IMR-90 (cell line): ENCODE data around the gene AGPAT1. TPM values are rescaled to one million over a fixed set of nuclear protein-coding genes. Genes with fewer than 3 reads are reported as not detected.

Experiments used
- ATAC-seq: fragments of 200-7000 bp; cut with Tn5 transposase; 2 replicates; pipeline ENCODE4 v1.9.1; 2020; ENCODE audit warnings: low read depth, mild to moderate bottlenecking, moderate library complexity
- BruUV-seq: library from RNA; stranded (reverse); fragments of 400-500 nt; replicated peaks from 2 replicates; lab custom pipeline; 2021; lab: Mats Ljungman, UMichigan
- CTCF ChIA-PET: fragments of 300-600 bp; formaldehyde crosslinking; extraction: SDS; loops from one replicate; lab custom pipeline; 2021; ENCODE audit warnings: antibody characterized with exemption; lab: Yijun Ruan, JAX
- POLR2A ChIA-PET: fragments of 300-600 bp; sonication (Branson Sonifier 250); formaldehyde crosslinking; loops from one replicate; lab custom pipeline; 2022; ENCODE audit warnings: antibody characterized with exemption; ENCODE audit not compliant: unreplicated experiment; lab: Charles Lee
- DNase-seq: peaks from one replicate; pipeline ENCODE4 v3.0.0; 2013
- H2AFZ ChIP-seq: replicated peaks from 2 replicates; pipeline ENCODE3; 2013; ENCODE audit warnings: low read length, mild to moderate bottlenecking; ENCODE audit not compliant: poor library complexity
- H2AK5ac ChIP-seq: 2 replicates; pipeline ENCODE4 v1.6.1; 2013; ENCODE audit warnings: low read depth, low read length, inconsistent platforms
- H2AK9ac ChIP-seq: replicated peaks from 2 replicates; pipeline ENCODE3; 2013; ENCODE audit warnings: mild to moderate bottlenecking, low read depth, low read length, moderate library complexity; ENCODE audit not compliant: poor library complexity
- H2BK120ac ChIP-seq: 2 replicates; pipeline ENCODE4 v1.6.1; 2013; ENCODE audit warnings: low read depth, low read length, inconsistent platforms
- H2BK15ac ChIP-seq: 3 replicates; pipeline ENCODE4 v1.6.1; 2013; ENCODE audit warnings: low read depth, low read length, inconsistent platforms
- H2BK20ac ChIP-seq: 2 replicates; pipeline ENCODE4 v1.6.1; 2013; ENCODE audit warnings: low read depth, mild to moderate bottlenecking, inconsistent platforms, low read length, moderate library complexity
- H2BK5ac ChIP-seq: 2 replicates; pipeline ENCODE4 v1.6.1; 2013; ENCODE audit warnings: mild to moderate bottlenecking, low read depth, low read length, inconsistent platforms; ENCODE audit not compliant: poor library complexity, severe bottlenecking
- H3K14ac ChIP-seq: replicated peaks from 2 replicates; pipeline ENCODE4 v1.6.1; 2013; ENCODE audit warnings: low read depth, low read length, inconsistent platforms
- H3K18ac ChIP-seq: 2 replicates; pipeline ENCODE4 v1.6.1; 2013; ENCODE audit warnings: low read depth, low read length, control low read depth
- H3K23ac ChIP-seq: 2 replicates; pipeline ENCODE4 v1.6.1; 2013; ENCODE audit warnings: low read depth, low read length, inconsistent platforms
- H3K27ac ChIP-seq: 2 replicates; pipeline ENCODE4 v1.5.1; 2013; ENCODE audit warnings: mild to moderate bottlenecking, control low read depth, low read length; ENCODE audit not compliant: insufficient read depth
- H3K27me3 ChIP-seq: 2 replicates; pipeline ENCODE4 v1.6.1; 2013; ENCODE audit warnings: low read length; ENCODE audit not compliant: control insufficient read depth, insufficient read depth
- H3K36me3 ChIP-seq: 2 replicates; pipeline ENCODE4 v1.6.1; 2013; ENCODE audit warnings: low read length, mixed read lengths; ENCODE audit not compliant: control insufficient read depth, insufficient read depth
- H3K4ac ChIP-seq: 2 replicates; pipeline ENCODE4 v1.6.1; 2013; ENCODE audit warnings: low read depth, low read length, inconsistent platforms
- H3K4me1 ChIP-seq: 2 replicates; pipeline ENCODE4 v1.6.1; 2013; ENCODE audit warnings: low read length, mixed read lengths; ENCODE audit not compliant: control insufficient read depth, insufficient read depth
- H3K4me2 ChIP-seq: 2 replicates; pipeline ENCODE4 v1.6.1; 2013; ENCODE audit warnings: low read depth, mild to moderate bottlenecking, control low read depth, low read length, moderate library complexity
- H3K4me3 ChIP-seq: 2 replicates; pipeline ENCODE4 v1.5.1; 2013; ENCODE audit warnings: low read depth, mild to moderate bottlenecking, control low read depth, low read length, moderate library complexity; ENCODE audit not compliant: insufficient read depth
- H3K56ac ChIP-seq: 2 replicates; pipeline ENCODE4 v1.6.1; 2013; ENCODE audit warnings: low read length, inconsistent platforms; ENCODE audit not compliant: insufficient read depth; ENCODE audit errors: extremely low read depth
- H3K79me1 ChIP-seq, 2 experiments: 2 replicates each; pipeline ENCODE4 v1.6.1; 2013; ENCODE audit warnings: low read length in 2 of 2, inconsistent platforms in 1 of 2, low read depth in 1 of 2
- H3K9ac ChIP-seq: 2 replicates; pipeline ENCODE4 v1.6.1; 2013; ENCODE audit warnings: low read depth, low read length, control low read depth
- H3K9me1 ChIP-seq: 2 replicates; pipeline ENCODE4 v1.6.1; 2013; ENCODE audit warnings: low read length, inconsistent platforms; ENCODE audit not compliant: insufficient read depth
- H3K9me3 ChIP-seq: 2 replicates; pipeline ENCODE4 v1.6.1; 2013; ENCODE audit warnings: low read length; ENCODE audit not compliant: control insufficient read depth, insufficient read depth
- H4K20me1 ChIP-seq: 2 replicates; pipeline ENCODE4 v1.6.1; 2013; ENCODE audit warnings: low read length, inconsistent platforms; ENCODE audit not compliant: insufficient read depth
- H4K5ac ChIP-seq: 2 replicates; pipeline ENCODE4 v1.6.1; 2013; ENCODE audit warnings: mild to moderate bottlenecking, low read depth, low read length, control low read depth
- H4K8ac ChIP-seq, 2 experiments: 2 replicates each; pipeline ENCODE4 v1.6.1; 2013; ENCODE audit warnings: low read depth in 2 of 2, low read length in 2 of 2, control low read depth in 1 of 2, inconsistent platforms in 1 of 2
- H4K91ac ChIP-seq: 2 replicates; pipeline ENCODE4 v1.6.1; 2013; ENCODE audit warnings: low read depth, low read length, inconsistent platforms; ENCODE audit not compliant: insufficient read depth
- BHLHE40 ChIP-seq: fragments of 150-350 bp; IDR thresholded peaks from 2 replicates; pipeline ENCODE4 v1.6.1; 2016; ENCODE audit warnings: mild to moderate bottlenecking, low read depth, low read length
- CEBPB ChIP-seq: IDR thresholded peaks from 2 replicates; pipeline ENCODE4 v1.6.1; 2012; ENCODE audit warnings: low read depth, low read length, improper control_type of control experiment
- CHD1 ChIP-seq: IDR thresholded peaks from 2 replicates; pipeline ENCODE4 v1.6.1; 2012; ENCODE audit warnings: low read depth, low read length, improper control_type of control experiment
- FOS ChIP-seq: fragments of 150-350 bp; IDR thresholded peaks from 2 replicates; pipeline ENCODE4 v1.6.1; 2016; ENCODE audit warnings: low read depth, low read length
- MAFK ChIP-seq: IDR thresholded peaks from 2 replicates; pipeline ENCODE4 v1.6.1; 2012; ENCODE audit warnings: low read depth, low read length, improper control_type of control experiment
- MAZ ChIP-seq: IDR thresholded peaks from 2 replicates; pipeline ENCODE4 v1.6.1; 2012; ENCODE audit warnings: low read depth, mild to moderate bottlenecking, low read length, improper control_type of control experiment, moderate library complexity, borderline replicate concordance
- MXI1 ChIP-seq: IDR thresholded peaks from 2 replicates; pipeline ENCODE4 v1.6.1; 2012; ENCODE audit warnings: low read depth, mild to moderate bottlenecking, low read length, moderate library complexity, borderline replicate concordance
- NFE2L2 ChIP-seq: fragments of 150-350 bp; IDR thresholded peaks from 2 replicates; pipeline ENCODE4 v1.6.1; 2016; ENCODE audit warnings: low read depth, mild to moderate bottlenecking, low read length
- POLR2A ChIP-seq: IDR thresholded peaks from 2 replicates; pipeline ENCODE4 v1.6.1; 2012; ENCODE audit warnings: mild to moderate bottlenecking, low read depth, low read length
- RAD21 ChIP-seq: IDR thresholded peaks from 2 replicates; pipeline ENCODE4 v1.6.1; 2012; ENCODE audit warnings: low read length, improper control_type of control experiment
- RCOR1 ChIP-seq: IDR thresholded peaks from 2 replicates; pipeline ENCODE4 v1.6.1; 2012; ENCODE audit warnings: mild to moderate bottlenecking, low read length, improper control_type of control experiment; ENCODE audit not compliant: insufficient replicate concordance
- RFX5 ChIP-seq: IDR thresholded peaks from 2 replicates; pipeline ENCODE4 v1.8.0; 2012; ENCODE audit warnings: low read depth, mild to moderate bottlenecking, low read length, moderate library complexity
- SMC3 ChIP-seq: fragments of 150-350 bp; IDR thresholded peaks from 2 replicates; pipeline ENCODE4 v1.6.1; 2016; ENCODE audit warnings: low read depth, mild to moderate bottlenecking, antibody characterized with exemption, low read length, moderate library complexity
- USF2 ChIP-seq: fragments of 150-350 bp; IDR thresholded peaks from 2 replicates; pipeline ENCODE4 v1.6.1; 2017; ENCODE audit warnings: mild to moderate bottlenecking, antibody characterized with exemption, low read length, low read depth
- WGBS, 2 experiments: methylation state at CpG; one replicate each; pipeline versions ENCODE4 v1.1.5 to v1.1.7; 2013; ENCODE audit warnings: missing lambda C conversion rate in 2 of 2; ENCODE audit not compliant: insufficient read length in 1 of 2; ENCODE audit errors: extremely low coverage in 2 of 2; 5-methylcytosine and 5-hydroxymethylcytosine counted together
- dilution Hi-C: fragments of 300-500 bp; cut with HindIII; formaldehyde crosslinking; loops from one replicate; pipeline ENCODE4 v1.14.3; 2018; ENCODE audit warnings: low sequenced_read_pairs; ENCODE audit not compliant: unreplicated experiment
- in situ Hi-C: fragments of 300-500 bp; cut with MboI; formaldehyde crosslinking; loops from 3 replicates; pipeline ENCODE4 v1.14.3; 2019; ENCODE audit warnings: low sequenced_read_pairs, inconsistent platforms, mixed read lengths
- intact Hi-C: fragments of 100-400 bp; cut with micrococcal nuclease; formaldehyde crosslinking; loops from 2 replicates; pipeline ENCODE4 v1.10.0; 2022
- polyA plus RNA-seq, 3 experiments: library from polyadenylated mRNA; depleted of rRNA; stranded (reverse); fragments of >200 nt; gene quantifications; 2 replicates each; pipeline ENCODE4 v1.2.3, GENCODE V29; 2012; ENCODE audit warnings: low replicate concordance in 1 of 3
- total RNA-seq: library from RNA; depleted of rRNA; stranded (reverse); fragments of >200 nt; gene quantifications from 2 replicates; pipeline ENCODE4 v1.2.3, GENCODE V29; 2012
- TF ChIP-seq, protein P1 (sequence below): conservative IDR thresholded peaks from 2 replicates; pipeline ENCODE4 v1.5.1; 2012; ENCODE audit warnings: mild to moderate bottlenecking, low read depth, low read length, improper control_type of control experiment
- TF ChIP-seq, protein P2 (sequence below): fragments of 150-350 bp; IDR thresholded peaks from 2 replicates; pipeline ENCODE4 v1.6.1; 2016; ENCODE audit warnings: low read depth, mild to moderate bottlenecking, low read length, moderate library complexity, borderline replicate concordance

The AGPAT1 gene
- total and polyA plus RNA-seq, 2 of the 4 experiments (the other 2 are of a cell fraction): 27.2 to 116 TPM

GRCh38 chr6:32215617-32216016, 39.7 kb upstream of the AGPAT1 start:
- no peaks in the 10 kb centered on the region for H4K20me1 ChIP-seq
- no peak overlapping the region for H2AFZ ChIP-seq
- no peak overlapping the region for H3K4me2 ChIP-seq
- H2BK120ac ChIP-seq: no peak overlapping the region
- no peak overlapping the region for H3K14ac ChIP-seq
- H3K27ac ChIP-seq: no peak overlapping the region
- in situ Hi-C loops (no loop called here), intact Hi-C loops (no loop called here), dilution Hi-C loops (no loop called here)
- no peaks in the 10 kb centered on the region for H3K9me1 ChIP-seq
- ChIA-PET CTCF (no interaction called here), POLR2A (no interaction called here)
- WGBS, 2 experiments: no CpG with 5 or more reads among the region's 4 CpGs
- no TSS peak for BruUV-seq
- no peaks in the 10 kb centered on the region for H3K36me3 ChIP-seq
- TF ChIP-seq MAFK: no peak
- no peak for TF ChIP-seq CHD1
- no peak for TF ChIP-seq SMC3
- no peak for TF ChIP-seq POLR2A
- TF ChIP-seq NFE2L2: no peak
- TF ChIP-seq RAD21: no peak
- TF ChIP-seq RFX5: no peak
- TF ChIP-seq MAZ: no peak
- no peak for TF ChIP-seq USF2
- TF ChIP-seq FOS: no peak
- TF ChIP-seq MXI1: no peak
- TF ChIP-seq, protein P1, sequence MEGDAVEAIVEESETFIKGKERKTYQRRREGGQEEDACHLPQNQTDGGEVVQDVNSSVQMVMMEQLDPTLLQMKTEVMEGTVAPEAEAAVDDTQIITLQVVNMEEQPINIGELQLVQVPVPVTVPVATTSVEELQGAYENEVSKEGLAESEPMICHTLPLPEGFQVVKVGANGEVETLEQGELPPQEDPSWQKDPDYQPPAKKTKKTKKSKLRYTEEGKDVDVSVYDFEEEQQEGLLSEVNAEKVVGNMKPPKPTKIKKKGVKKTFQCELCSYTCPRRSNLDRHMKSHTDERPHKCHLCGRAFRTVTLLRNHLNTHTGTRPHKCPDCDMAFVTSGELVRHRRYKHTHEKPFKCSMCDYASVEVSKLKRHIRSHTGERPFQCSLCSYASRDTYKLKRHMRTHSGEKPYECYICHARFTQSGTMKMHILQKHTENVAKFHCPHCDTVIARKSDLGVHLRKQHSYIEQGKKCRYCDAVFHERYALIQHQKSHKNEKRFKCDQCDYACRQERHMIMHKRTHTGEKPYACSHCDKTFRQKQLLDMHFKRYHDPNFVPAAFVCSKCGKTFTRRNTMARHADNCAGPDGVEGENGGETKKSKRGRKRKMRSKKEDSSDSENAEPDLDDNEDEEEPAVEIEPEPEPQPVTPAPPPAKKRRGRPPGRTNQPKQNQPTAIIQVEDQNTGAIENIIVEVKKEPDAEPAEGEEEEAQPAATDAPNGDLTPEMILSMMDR: no peak
- no peak for TF ChIP-seq RCOR1
- no peak for TF ChIP-seq BHLHE40
- TF ChIP-seq, protein P2, sequence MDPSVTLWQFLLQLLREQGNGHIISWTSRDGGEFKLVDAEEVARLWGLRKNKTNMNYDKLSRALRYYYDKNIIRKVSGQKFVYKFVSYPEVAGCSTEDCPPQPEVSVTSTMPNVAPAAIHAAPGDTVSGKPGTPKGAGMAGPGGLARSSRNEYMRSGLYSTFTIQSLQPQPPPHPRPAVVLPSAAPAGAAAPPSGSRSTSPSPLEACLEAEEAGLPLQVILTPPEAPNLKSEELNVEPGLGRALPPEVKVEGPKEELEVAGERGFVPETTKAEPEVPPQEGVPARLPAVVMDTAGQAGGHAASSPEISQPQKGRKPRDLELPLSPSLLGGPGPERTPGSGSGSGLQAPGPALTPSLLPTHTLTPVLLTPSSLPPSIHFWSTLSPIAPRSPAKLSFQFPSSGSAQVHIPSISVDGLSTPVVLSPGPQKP: no peak
- no peak for TF ChIP-seq CEBPB
- H2AK9ac ChIP-seq: no peak overlapping the region
- no peak overlapping the region for H3K56ac ChIP-seq
- no peaks in the 10 kb centered on the region for H3K9me3 ChIP-seq
- no peak overlapping the region for H3K18ac ChIP-seq
- peaks cover 34% of the 10 kb centered on the region for H3K27me3 ChIP-seq
- no peak for ATAC-seq
- no peak overlapping the region for H3K9ac ChIP-seq
- no peaks in the 10 kb centered on the region for H3K4me1 ChIP-seq
- H4K5ac ChIP-seq: no peak overlapping the region
- no peaks in the 10 kb centered on the region for H3K79me1 ChIP-seq
- no peak overlapping the region for H2AK5ac ChIP-seq
- no peak overlapping the region for H3K4ac ChIP-seq
- no peak overlapping the region for H3K4me3 ChIP-seq
- H2BK5ac ChIP-seq: no peak overlapping the region
- no peak overlapping the region for H3K23ac ChIP-seq
- no peak overlapping the region for H4K91ac ChIP-seq
- no peak overlapping the region for H4K8ac ChIP-seq
- no peak for DNase-seq
- H2BK15ac ChIP-seq: no peak overlapping the region
- H2BK20ac ChIP-seq: no peak overlapping the region
